HG03097 (cell line): ENCODE data around the gene MTRFR.
"Not testable (repeated sequence)": the region's sequence is repeated elsewhere in the genome, so short reads cannot be mapped to it uniquely, and the experiment has no call there.

Experiments used
- ATAC-seq: cut with Tn5 transposase; IDR thresholded peaks from one replicate; pipeline ENCODE4 v1.9.1; 2021; ENCODE audit not compliant: unreplicated experiment, low FRiP score

Gene MTRFR

GRCh38 chr12:123248996-123249741 lies 15.9 kb downstream of the MTRFR start:
- ATAC-seq, result not testable (repeated sequence)

- no peak for ATAC-seq
Observed at GRCh38 chr12:123250471-123251383, 17.5 kb downstream of the MTRFR start.

GRCh38 chr12:123251403-123252076 lies 18.3 kb downstream of the MTRFR start:
- no peak for ATAC-seq

- not testable (repeated sequence) for ATAC-seq
Observed at GRCh38 chr12:123252365-123252764, 19.1 kb downstream of the MTRFR start.

GRCh38 chr12:123253641-123254459 lies 20.6 kb downstream of the MTRFR start:
- no peak for ATAC-seq

- no peak for ATAC-seq
Observed at GRCh38 chr12:123254853-123255446, 21.7 kb downstream of the MTRFR start.

GRCh38 chr12:123258593-123258992 lies 25.4 kb downstream of the MTRFR start:
- ATAC-seq, result no peak

- no peak for ATAC-seq
Observed at GRCh38 chr12:123260081-123260480, 26.8 kb downstream of the MTRFR start.

GRCh38 chr12:123261196-123261595 lies 28.0 kb downstream of the MTRFR start:
- ATAC-seq, result no peak

GRCh38 chr12:123263196-123263817 lies 30.1 kb downstream of the MTRFR start:
- no peak for ATAC-seq

GRCh38 chr12:123264642-123265041 lies 31.4 kb downstream of the MTRFR start:
- ATAC-seq, result no peak

- no peak for ATAC-seq
Observed at GRCh38 chr12:123265851-123266678, 32.8 kb downstream of the MTRFR start.

- no peak for ATAC-seq
Observed at GRCh38 chr12:123266679-123267277, 33.5 kb downstream of the MTRFR start.

- no peak for ATAC-seq
Observed at GRCh38 chr12:123267335-123267920, 34.2 kb downstream of the MTRFR start.

- no peak for ATAC-seq
Observed at GRCh38 chr12:123267991-123268843, 35.0 kb downstream of the MTRFR start.

- ATAC-seq, result no peak
Observed at GRCh38 chr12:123268850-123269249, 35.6 kb downstream of the MTRFR start.

- ATAC-seq, result no peak
Observed at GRCh38 chr12:123269395-123269892, 36.2 kb downstream of the MTRFR start.
